Natural killer cell (primary cell): ENCODE results near the gene WNT5A. TPM values are rescaled to one million over a fixed set of nuclear protein-coding genes. Genes with fewer than 3 reads are reported as not detected.

Experiments used
- ATAC-seq, 3 donors: fragments of 150-1000 bp in 2 of 3; fragments of 200-7000 bp in 1 of 3; cut with Tn5 transposase; 1 replicate in 1 of 3; 2 replicates in 2 of 3; pipeline ENCODE4 v1.10.0; 2021; ENCODE audit warnings: mild to moderate bottlenecking in 2 of 3, moderate library complexity in 2 of 3
- DNase-seq, 2 donors: peaks; one replicate each; pipeline versions ENCODE4 v3.0.0 to v3.0.0-alpha.2; 2013 to 2021; ENCODE audit warnings: mixed read lengths in 1 of 2
- H3K27ac ChIP-seq: one replicate; pipeline ENCODE4 v1.5.1; 2013; ENCODE audit warnings: mild to moderate bottlenecking, low read length
- H3K27me3 ChIP-seq: one replicate; pipeline ENCODE4 v1.6.1; 2013; ENCODE audit warnings: low read length; ENCODE audit not compliant: control insufficient read depth, insufficient read depth
- H3K36me3 ChIP-seq: one replicate; pipeline ENCODE4 v1.6.1; 2013; ENCODE audit warnings: low read length; ENCODE audit not compliant: control insufficient read depth, insufficient read depth
- H3K4me1 ChIP-seq: one replicate; pipeline ENCODE4 v1.6.1; 2013; ENCODE audit warnings: low read length; ENCODE audit not compliant: control insufficient read depth, insufficient read depth
- H3K4me3 ChIP-seq: one replicate; pipeline ENCODE4 v1.5.1; 2013; ENCODE audit warnings: low read length
- H3K9me3 ChIP-seq: one replicate; pipeline ENCODE4 v1.6.1; 2013; ENCODE audit warnings: low read length; ENCODE audit not compliant: control insufficient read depth, insufficient read depth
- H3K27ac Mint-ChIP-seq, 2 donors: one replicate each; pipeline ENCODE4 v1.8.0; 2022; ENCODE audit warnings: mild to moderate bottlenecking in 2 of 2, mixed read lengths in 2 of 2, moderate library complexity in 1 of 2
- H3K27me3 Mint-ChIP-seq, 2 donors: one replicate each; pipeline ENCODE4 v1.8.0; 2022; ENCODE audit warnings: low read depth in 2 of 2, mixed read lengths in 2 of 2
- H3K36me3 Mint-ChIP-seq: one replicate; pipeline ENCODE4 v1.8.0; 2022; ENCODE audit warnings: mixed read lengths
- H3K4me1 Mint-ChIP-seq, 2 donors: one replicate each; pipeline ENCODE4 v1.8.0; 2022; ENCODE audit warnings: mixed read lengths in 2 of 2
- H3K4me3 Mint-ChIP-seq: one replicate; pipeline ENCODE4 v1.8.0; 2022; ENCODE audit warnings: mild to moderate bottlenecking, moderate library complexity, mixed read lengths
- H3K9me3 Mint-ChIP-seq, 2 donors: one replicate each; pipeline ENCODE4 v1.8.0; 2022; ENCODE audit warnings: mixed read lengths in 2 of 2
- CTCF ChIP-seq: fragments of 200-600 bp; IDR thresholded peaks from one replicate; pipeline ENCODE4 v1.8.0; 2022; ENCODE audit warnings: antibody characterized with exemption
- WGBS: methylation state at CpG from one replicate; pipeline ENCODE4 v1.1.7; 2013; ENCODE audit warnings: missing lambda C conversion rate; ENCODE audit not compliant: insufficient coverage; 5-methylcytosine and 5-hydroxymethylcytosine counted together
- intact Hi-C: fragments of 100-400 bp; cut with micrococcal nuclease; formaldehyde crosslinking; loops from one replicate; pipeline ENCODE4 v1.14.2; 2022
- total RNA-seq, 4 donors: library from RNA; stranded (reverse); fragments of 120-200 nt in 1 of 4; gene quantifications; one replicate each; pipeline versions ENCODE4 v1.2.3 to v1.2.4, GENCODE V29; 2013 to 2022

WNT5A gene
- total RNA-seq, 3 donors from 2014 or later (not counting 1 experiment from before 2014, with no cell fraction given): not detected

DNA sequence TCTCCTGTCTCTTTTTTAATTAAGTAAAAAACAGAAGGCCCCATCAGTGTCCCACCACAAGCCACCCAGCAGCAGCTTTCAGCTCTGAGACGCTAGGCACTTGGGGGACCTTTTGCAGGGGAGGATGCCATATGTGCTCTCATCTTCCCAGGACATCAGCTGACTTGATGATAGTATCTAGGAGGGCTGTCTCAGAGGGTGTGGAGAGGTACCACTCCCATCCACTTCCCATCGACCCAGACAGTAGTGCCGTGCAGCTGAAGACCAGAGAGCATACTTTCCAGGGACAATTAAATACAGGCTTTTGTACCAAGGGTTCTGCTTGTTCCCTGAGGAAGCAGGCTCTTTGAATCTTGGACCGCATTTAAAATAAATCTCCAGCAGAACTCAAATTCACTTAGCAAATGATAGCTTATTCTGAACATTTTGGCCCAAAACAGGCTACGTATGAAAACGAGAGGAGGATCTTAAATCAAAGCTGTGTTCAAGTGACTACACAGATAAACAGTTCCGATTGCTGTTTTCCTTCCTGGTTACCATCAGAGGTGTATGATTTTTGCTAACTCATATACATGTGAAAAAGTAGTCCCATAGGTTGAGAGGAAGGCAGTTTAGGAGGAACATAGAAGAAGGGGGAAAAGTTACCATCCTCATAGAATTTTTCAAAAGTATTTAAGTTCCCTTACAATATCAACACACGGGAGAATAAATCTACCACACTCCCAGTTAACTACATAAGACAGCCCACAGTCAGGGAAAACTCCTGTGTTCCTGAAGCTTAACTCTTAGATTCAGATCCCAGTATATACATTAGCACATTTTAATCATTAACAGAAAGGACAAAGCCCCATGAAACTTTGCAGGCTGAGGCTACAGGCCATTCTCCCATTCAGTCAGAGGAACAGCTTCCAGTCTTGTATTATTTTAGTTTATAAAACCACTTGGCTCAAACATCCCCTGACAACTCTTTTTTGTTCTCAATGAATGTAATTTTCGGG, 9.5 kb downstream of the WNT5A start:
- 43% methylated on average over 6 of the region's 9 CpGs for WGBS
- Histone ChIP-seq H3K4me3 (no peak overlapping the region), H3K36me3 (no peaks in the 10 kb centered on the region), H3K9me3 (no peaks in the 10 kb centered on the region), H3K27ac (no peak overlapping the region), H3K27me3 (peaks cover 5% of the 10 kb centered on the region), H3K4me1 (no peaks in the 10 kb centered on the region)
- intact Hi-C loops: no loop called here
- ATAC-seq (no peak), DNase-seq (no peak)
- Mint-ChIP-seq H3K4me3 (no peak overlapping the region), H3K4me1 (no peaks in the 10 kb centered on the region), H3K36me3 (no peaks in the 10 kb centered on the region), H3K9me3 (no peaks in the 10 kb centered on the region), H3K27ac (no peak overlapping the region), H3K27me3 (peaks cover 20 to 28% of the 10 kb centered on the region in 2 donors)
- TF ChIP-seq CTCF: no peak

GRCh38 chr3:55476515-55476914, 10.6 kb downstream of the WNT5A start:
- Mint-ChIP-seq H3K27ac (no peak overlapping the region), H3K36me3 (no peaks in the 10 kb centered on the region), H3K4me1 (no peaks in the 10 kb centered on the region), H3K4me3 (no peak overlapping the region), H3K9me3 (no peaks in the 10 kb centered on the region), H3K27me3 (peaks cover 20 to 27% of the 10 kb centered on the region in 2 donors)
- Histone ChIP-seq H3K36me3 (no peaks in the 10 kb centered on the region), H3K9me3 (no peaks in the 10 kb centered on the region), H3K27ac (no peak overlapping the region), H3K4me3 (no peak overlapping the region), H3K27me3 (peaks cover 2% of the 10 kb centered on the region), H3K4me1 (no peaks in the 10 kb centered on the region)
- no peak for TF ChIP-seq CTCF
- ATAC-seq (no peak), DNase-seq (no peak)
- intact Hi-C loops: no loop called here
- whole genome bisulfite sequencing: 82% methylated on average over 2 of the region's 3 CpGs

GRCh38 chr3:55474213-55474632, 12.9 kb downstream of the WNT5A start:
- Histone ChIP-seq H3K4me3 (no peak overlapping the region), H3K27ac (no peak overlapping the region), H3K36me3 (no peaks in the 10 kb centered on the region), H3K4me1 (no peaks in the 10 kb centered on the region), H3K9me3 (no peaks in the 10 kb centered on the region), H3K27me3 (no peaks in the 10 kb centered on the region)
- DNase-seq (no peak), ATAC-seq (no peak)
- H3K36me3 Mint-ChIP-seq: no peaks in the 10 kb centered on the region
- peaks cover 0 to 11% of the 10 kb centered on the region in 2 donors for H3K27me3 Mint-ChIP-seq
- intact Hi-C loops: no loop called here
- TF ChIP-seq CTCF: no peak
- WGBS: 79% methylated on average over 44 of the region's 44 CpGs
- no peak overlapping the region for H3K4me3 Mint-ChIP-seq
- no peaks in the 10 kb centered on the region for H3K9me3 Mint-ChIP-seq
- H3K4me1 Mint-ChIP-seq: no peaks in the 10 kb centered on the region
- H3K27ac Mint-ChIP-seq: no peak overlapping the region
